Measurements from ENCODE around the gene TSSC4.

The TSSC4 gene

DNA sequence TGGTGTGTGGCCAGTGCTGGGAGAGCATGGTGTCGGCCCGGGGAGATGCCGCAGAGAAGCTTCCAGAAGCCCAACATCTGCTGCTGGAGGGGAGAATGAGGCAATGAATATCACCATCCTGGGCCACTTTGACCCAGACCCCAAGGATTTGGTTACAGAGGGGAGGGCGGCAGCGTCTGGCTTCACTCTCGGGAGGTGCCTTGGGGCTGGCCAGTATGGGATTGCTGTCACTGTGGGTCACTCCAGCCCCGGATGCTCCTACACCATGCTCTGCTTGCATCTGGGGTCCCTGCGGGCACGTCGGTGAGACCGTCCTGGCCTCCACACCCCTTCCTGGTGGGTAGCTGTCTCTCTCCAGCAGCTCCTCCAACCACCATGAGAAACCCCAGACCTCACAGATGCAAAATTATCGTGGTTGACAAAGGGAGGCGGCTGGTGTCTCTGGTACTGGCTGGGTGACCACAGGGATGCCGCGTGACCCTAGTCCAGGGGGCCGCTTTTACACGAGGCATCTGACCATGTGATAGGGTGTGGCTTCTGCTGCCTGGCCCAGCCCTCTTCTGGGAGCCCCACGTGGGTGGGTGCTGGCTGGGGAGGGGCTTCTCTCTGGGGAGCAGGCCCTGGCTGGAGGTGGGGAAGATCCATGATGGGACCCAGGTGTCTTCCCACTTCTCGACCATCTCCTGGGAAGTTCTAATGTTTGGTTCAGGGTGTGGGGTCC lies 49.9 kb downstream of the TSSC4 start:
- no peak for DNase-seq

- no peak for DNase-seq
Measured at GRCh38 chr11:2451336-2451735, 50.8 kb downstream of the TSSC4 start.

DNA sequence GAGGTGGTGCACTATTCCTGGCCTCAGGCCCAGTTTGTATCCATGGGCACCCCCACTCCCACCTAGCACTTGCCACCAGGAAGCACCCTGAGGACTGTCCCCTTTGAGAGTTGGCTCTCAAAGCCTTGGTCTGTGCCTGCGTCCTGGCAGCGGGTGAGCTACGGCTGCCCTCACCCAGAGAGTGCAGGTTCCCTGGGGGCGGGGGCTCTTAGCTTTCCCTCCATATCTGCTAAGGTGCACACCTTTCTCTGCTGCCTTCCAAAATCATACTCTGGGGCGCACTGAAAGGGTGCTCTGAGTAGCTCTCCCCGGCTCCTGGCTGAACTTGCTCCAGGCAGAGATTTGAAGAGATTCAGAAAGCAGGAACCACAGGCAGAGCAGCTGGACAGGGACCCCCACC lies 51.4 kb downstream of the TSSC4 start:
- no peak for DNase-seq

DNA sequence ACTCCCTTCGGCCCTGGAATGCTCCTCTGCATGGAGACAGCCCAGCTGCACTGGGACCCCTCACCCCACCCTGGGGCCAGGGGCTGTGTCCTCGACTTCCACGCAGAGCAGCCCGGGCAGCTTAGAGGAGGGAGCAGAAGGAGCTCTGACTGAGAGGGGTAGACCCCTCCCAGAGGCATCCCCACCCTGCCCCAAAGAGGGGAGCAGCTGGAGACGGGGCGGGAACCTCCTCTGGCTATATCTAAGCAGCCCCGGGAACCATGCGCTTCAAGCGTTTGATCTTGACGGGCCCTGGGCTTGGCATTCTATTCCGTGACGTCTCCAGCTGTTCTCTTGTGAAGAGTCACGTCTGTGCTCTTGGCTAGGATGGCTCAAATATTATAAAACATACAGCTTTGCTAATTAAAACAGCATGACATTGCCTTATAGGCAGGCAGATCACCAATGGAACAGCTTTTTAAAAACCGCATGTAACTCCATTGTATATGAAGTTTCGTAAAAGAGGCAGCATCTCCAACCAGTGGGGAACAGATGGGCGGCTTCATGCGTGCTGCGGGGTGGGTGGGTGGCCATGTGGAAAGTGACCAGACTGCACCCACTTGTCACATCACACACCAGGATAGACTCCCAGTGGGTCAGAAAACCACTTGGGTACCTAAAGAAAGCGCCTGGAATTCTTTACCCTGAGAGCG lies 51.9 kb downstream of the TSSC4 start:
- DNase-seq: no peak

DNA sequence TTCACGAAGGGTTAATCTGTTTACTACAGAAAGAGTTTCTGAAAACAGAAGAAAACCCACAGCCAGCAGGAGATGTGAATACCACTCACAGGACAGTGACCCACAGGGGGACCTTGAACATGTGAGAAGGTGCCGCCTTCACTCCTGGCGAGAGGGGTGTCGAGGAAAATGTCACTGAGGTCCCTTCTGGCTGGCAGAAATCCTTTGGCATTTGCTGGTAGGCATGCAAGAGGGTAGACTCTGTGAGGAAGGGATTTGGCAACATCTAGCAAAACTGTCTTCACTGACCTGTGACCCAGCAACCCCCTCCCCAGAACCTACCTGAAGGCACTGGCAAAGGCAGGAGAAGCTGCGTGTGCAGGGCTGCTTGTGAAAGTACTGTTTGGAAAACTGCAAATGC lies 52.9 kb downstream of the TSSC4 start:
- no peak for DNase-seq
